ENCODE results near the gene ENO1. TPM values are rescaled to one million over a fixed set of nuclear protein-coding genes. Genes with fewer than 3 reads are reported as not detected.

The ENO1 gene
- total and polyA plus RNA-seq, 9 of the 15 experiments (the other 6 are each of a cell fraction or from before 2014, with no cell fraction given), result 2,249 to 7,472 (median 2,868) TPM

DNA sequence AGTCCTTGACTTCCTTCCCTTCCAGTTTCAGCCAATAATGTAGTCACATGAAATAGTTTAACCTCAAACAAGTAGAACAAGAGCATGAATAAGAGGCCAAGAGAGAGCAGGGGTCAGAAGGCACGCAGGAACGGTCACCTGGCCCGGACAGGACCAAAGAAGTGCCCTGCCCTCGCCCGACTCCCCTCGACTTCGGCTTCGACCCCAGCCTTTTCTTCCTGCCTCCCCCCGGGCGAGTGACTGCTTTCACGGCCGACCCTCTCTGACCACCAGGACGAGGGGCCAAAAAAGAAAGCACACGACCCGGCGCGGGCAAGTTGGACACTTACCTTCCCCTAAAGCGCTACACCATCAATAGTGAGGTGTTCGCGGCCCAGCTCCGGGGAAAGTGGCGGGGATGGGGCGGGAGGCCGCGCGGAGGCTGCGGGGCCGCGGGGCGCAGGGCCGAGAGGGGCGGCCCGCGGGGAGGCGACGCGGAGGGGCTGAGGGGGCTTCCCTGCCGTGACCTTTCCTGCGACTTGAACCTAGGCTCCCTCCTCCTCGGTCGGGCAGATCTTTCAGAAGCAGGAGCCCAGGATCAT is 61.6 kb downstream of the ENO1 start (continued):
- TF ChIP-seq AFF4 (CRISPR knock-in tag; IDR thresholded peaks at IDR 0.05) (peak; percentile 77; the same call in 1 of the 2 replicates), ZNF79 (CRISPR knock-in tag; IDR thresholded peaks at IDR 0.05; ENCODE audit: low read depth) (no peak), MED1 (CRISPR knock-in tag; IDR thresholded peaks at IDR 0.05; ENCODE audit: borderline replicate concordance) (0 out of 2 replicates have a peak, but pooled peaks have one; percentile 65), MCM3 (IDR thresholded peaks at IDR 0.05) (no peak), MCM2 (IDR thresholded peaks at IDR 0.05; ENCODE audit: low read depth) (no peak), GATAD2B (IDR thresholded peaks at IDR 0.05; ENCODE audit: borderline replicate concordance) (no peak), NELFE (IDR thresholded peaks at IDR 0.05; ENCODE audit: insufficient read depth, insufficient read length) (no peak), RBFOX2 (IDR thresholded peaks at IDR 0.05; ENCODE audit: low read depth, low read length) (no peak), TFAP4 (CRISPR knock-in tag; IDR thresholded peaks at IDR 0.05; ENCODE audit: borderline replicate concordance) (0 out of 2 replicates have a peak, but pooled peaks have one; percentile 27), DNMT1 (IDR thresholded peaks at IDR 0.05) (no peak), TGIF2 (CRISPR knock-in tag; IDR thresholded peaks at IDR 0.05) (peak; percentile 60; the same call in 1 of the 2 replicates), TEAD4 (IDR thresholded peaks at IDR 0.05; ENCODE audit: low read length) (no peak; the same call in 1 of the 2 replicates), TEAD4 (CRISPR knock-in tag; IDR thresholded peaks at IDR 0.05; ENCODE audit: borderline replicate concordance) (peak; percentile 38; the same call in 1 of the 2 replicates), ZBTB1 (CRISPR knock-in tag; IDR thresholded peaks at IDR 0.05; ENCODE audit: borderline replicate concordance, low read depth) (0 out of 2 replicates have a peak, but pooled peaks have one; percentile 38), PREB (CRISPR knock-in tag; IDR thresholded peaks at IDR 0.05) (0 out of 2 replicates have a peak, but pooled peaks have one; percentile 85), HCFC1 (IDR thresholded peaks at IDR 0.05; ENCODE audit: low read depth, low read length) (no peak), BMI1 (IDR thresholded peaks at IDR 0.05; ENCODE audit: low read length) (no peak), NR2F6 (CRISPR knock-in tag; IDR thresholded peaks at IDR 0.05) (no peak)
- TF ChIP-seq, protein P1, sequence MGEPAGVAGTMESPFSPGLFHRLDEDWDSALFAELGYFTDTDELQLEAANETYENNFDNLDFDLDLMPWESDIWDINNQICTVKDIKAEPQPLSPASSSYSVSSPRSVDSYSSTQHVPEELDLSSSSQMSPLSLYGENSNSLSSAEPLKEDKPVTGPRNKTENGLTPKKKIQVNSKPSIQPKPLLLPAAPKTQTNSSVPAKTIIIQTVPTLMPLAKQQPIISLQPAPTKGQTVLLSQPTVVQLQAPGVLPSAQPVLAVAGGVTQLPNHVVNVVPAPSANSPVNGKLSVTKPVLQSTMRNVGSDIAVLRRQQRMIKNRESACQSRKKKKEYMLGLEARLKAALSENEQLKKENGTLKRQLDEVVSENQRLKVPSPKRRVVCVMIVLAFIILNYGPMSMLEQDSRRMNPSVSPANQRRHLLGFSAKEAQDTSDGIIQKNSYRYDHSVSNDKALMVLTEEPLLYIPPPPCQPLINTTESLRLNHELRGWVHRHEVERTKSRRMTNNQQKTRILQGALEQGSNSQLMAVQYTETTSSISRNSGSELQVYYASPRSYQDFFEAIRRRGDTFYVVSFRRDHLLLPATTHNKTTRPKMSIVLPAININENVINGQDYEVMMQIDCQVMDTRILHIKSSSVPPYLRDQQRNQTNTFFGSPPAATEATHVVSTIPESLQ (CRISPR knock-in tag; IDR thresholded peaks at IDR 0.05), result no peak
- TF ChIP-seq, protein P2, sequence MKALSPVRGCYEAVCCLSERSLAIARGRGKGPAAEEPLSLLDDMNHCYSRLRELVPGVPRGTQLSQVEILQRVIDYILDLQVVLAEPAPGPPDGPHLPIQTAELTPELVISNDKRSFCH (CRISPR knock-in tag; IDR thresholded peaks at IDR 0.05), result no peak
- TF ChIP-seq, protein P2 (tag; IDR thresholded peaks at IDR 0.05), result peak; percentile 41; the same call in 1 of the 2 replicates
